BLaER1 treated with 17β-estradiol and CSF1 and Interleukin-3, amounts not matched to agents 10 nM and 100 nM (cell line): ENCODE data around the gene CTSA.

Source experiments
- H3K27ac ChIP-seq, 11 experiments: shearing (Covaris generic); formaldehyde crosslinking; 2 replicates each; pipeline ENCODE4 v1.8.1; 2022
- H3K27me3 ChIP-seq, 11 experiments: shearing (Covaris generic); formaldehyde crosslinking; 2 replicates each; pipeline ENCODE4 v1.8.1; 2022
- H3K36me3 ChIP-seq, 11 experiments: shearing (Covaris generic); formaldehyde crosslinking; 2 replicates each; pipeline ENCODE4 v1.8.1; 2022
- H3K4me1 ChIP-seq, 10 experiments: shearing (Covaris generic); formaldehyde crosslinking; 2 replicates each; pipeline ENCODE4 v1.8.1; 2022
- H3K4me2 ChIP-seq, 11 experiments: shearing (Covaris generic); formaldehyde crosslinking; 2 replicates each; pipeline ENCODE4 v1.8.1; 2022
- H3K4me3 ChIP-seq, 10 experiments: shearing (Covaris generic); formaldehyde crosslinking; 2 replicates each; pipeline ENCODE4 v1.8.1; 2022
- H3K9ac ChIP-seq, 11 experiments: shearing (Covaris generic); formaldehyde crosslinking; 2 replicates each; pipeline ENCODE4 v1.8.1; 2022
- H3K9me3 ChIP-seq, 11 experiments: shearing (Covaris generic); formaldehyde crosslinking; replicated peaks in 1 of 11; 2 replicates each; pipeline ENCODE4 v1.8.1; 2022
- H4K20me1 ChIP-seq, 11 experiments: shearing (Covaris generic); formaldehyde crosslinking; 2 replicates each; pipeline ENCODE4 v1.8.1; 2022
- Cebpa-rat ChIP-seq, 11 experiments: shearing (Covaris generic); IDR thresholded peaks; 2 replicates each; pipeline ENCODE4 v1.8.1; 2022

The CTSA gene

DNA sequence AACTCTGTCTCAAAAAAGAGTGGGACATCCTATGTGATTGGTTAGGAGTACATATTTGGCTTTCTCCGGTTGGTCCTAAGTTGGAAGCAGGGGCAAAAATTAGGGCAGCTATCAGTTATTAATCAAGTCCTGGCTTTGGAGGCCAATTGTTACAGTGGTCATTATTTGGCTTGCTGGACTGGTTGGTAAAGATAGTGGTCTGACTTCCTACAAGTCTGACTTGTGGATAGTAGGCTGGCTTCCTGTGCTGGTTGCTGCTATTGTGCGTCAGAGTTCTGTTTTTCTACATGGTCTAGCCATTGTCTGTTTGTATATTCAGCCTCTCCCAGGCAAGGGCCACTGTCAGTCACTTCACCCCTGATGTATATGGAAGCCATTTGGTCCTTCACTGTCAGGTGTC is 40.9 kb upstream of the CTSA start:
- Histone ChIP-seq H3K4me2 (no peak overlapping the region), H3K9me3 (no peaks in the 10 kb centered on the region), H3K4me1 (peaks cover 0 to 9% (median 6%) of the 10 kb centered on the region in 10 experiments; a peak in 14 of 20 replicates), H3K27me3 (no peaks in the 10 kb centered on the region), H3K36me3 (peaks cover 65 to 99% (median 82%) of the 10 kb centered on the region in 11 experiments), H3K9ac (no peak overlapping the region), H4K20me1 (peaks cover 0 to 9% (median 0%) of the 10 kb centered on the region in 11 experiments; a peak in 2 of 22 replicates), H3K4me3 (no peak overlapping the region), H3K27ac (no peak overlapping the region)
- no peak for TF ChIP-seq Cebpa-rat (IDR thresholded peaks at IDR 0.05)

DNA sequence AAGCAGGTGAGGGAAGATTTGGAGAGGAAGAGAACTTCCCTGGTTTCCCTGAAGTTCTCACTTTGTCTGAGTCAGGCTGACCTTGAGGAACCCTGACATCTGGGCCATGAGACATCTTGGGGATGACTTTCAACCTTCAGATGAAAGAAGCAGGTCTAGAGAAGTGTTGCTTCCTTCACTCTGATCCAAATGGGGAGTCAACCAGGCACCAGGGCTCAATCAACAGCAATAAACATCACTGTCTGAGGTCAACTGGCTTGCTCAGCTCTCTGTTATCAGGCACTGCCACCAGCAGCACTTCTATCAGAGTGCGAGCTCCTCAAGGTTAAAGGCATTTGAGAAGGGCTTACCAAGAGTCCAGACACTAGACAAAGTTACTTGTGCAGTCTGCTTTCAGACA is 40.2 kb upstream of the CTSA start:
- no peak overlapping the region for H3K4me2 ChIP-seq
- no peak overlapping the region for H3K4me3 ChIP-seq
- no peak overlapping the region for H3K27ac ChIP-seq
- H3K9ac ChIP-seq: no peak overlapping the region
- H3K9me3 ChIP-seq: no peaks in the 10 kb centered on the region
- peaks cover 0 to 9% (median 0%) of the 10 kb centered on the region in 11 experiments; a peak in 2 of 22 replicates for H4K20me1 ChIP-seq
- TF ChIP-seq Cebpa-rat (IDR thresholded peaks at IDR 0.05): no peak
- H3K4me1 ChIP-seq: peaks cover 3 to 16% (median 13%) of the 10 kb centered on the region in 10 experiments
- H3K36me3 ChIP-seq: peaks cover 58 to 93% (median 75%) of the 10 kb centered on the region in 11 experiments
- no peaks in the 10 kb centered on the region for H3K27me3 ChIP-seq

DNA sequence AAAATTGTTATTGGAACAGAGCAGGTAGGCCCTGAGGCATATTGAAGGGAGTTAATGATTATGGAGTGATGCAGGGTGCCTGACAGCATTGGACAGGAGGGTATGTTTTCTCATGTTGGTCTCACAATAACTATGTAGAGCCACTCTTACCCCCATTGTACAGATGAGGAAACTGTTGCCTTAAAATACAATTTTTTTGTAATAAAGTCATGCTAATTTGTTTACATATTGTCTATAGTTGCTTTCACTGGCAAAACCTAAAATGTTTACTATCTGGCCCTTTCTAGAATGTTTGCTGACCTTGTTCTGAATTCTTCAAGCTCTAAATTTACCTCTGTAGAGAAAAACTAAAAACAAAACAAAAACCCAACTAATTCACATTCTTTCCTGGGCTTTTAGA is 39.6 kb upstream of the CTSA start:
- H3K9me3 ChIP-seq: no peaks in the 10 kb centered on the region
- no peak overlapping the region for H3K27ac ChIP-seq
- H3K4me1 ChIP-seq: peaks cover 9 to 22% (median 19%) of the 10 kb centered on the region in 10 experiments
- H3K9ac ChIP-seq: no peak overlapping the region
- H3K36me3 ChIP-seq: peaks cover 53 to 87% (median 69%) of the 10 kb centered on the region in 11 experiments
- peaks cover 0 to 9% (median 0%) of the 10 kb centered on the region in 11 experiments; a peak in 1 of 22 replicates for H4K20me1 ChIP-seq
- TF ChIP-seq Cebpa-rat (IDR thresholded peaks at IDR 0.05): no peak
- H3K27me3 ChIP-seq: no peaks in the 10 kb centered on the region
- H3K4me2 ChIP-seq: no peak overlapping the region
- no peak overlapping the region for H3K4me3 ChIP-seq

DNA sequence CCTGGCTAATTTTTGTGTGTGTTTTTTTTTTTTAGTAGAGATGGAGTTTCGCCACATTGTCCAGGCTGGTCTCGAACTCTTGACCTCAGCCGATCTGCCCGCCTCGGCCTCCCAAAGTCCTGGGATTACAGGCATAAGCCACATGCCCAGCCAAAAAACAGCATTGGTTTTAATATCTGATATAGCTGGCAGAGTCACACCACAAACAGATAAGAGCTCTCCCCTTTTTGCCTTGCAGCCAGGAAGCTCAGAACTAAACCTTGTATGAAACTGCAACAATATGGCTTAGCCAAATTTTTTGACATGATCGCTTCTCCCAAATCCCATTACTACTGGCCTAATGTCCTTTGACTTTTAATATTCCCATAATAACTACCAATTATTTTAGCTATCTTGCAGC is 38.8 kb upstream of the CTSA start:
- Histone ChIP-seq H3K4me1 (peaks cover 12 to 25% (median 22%) of the 10 kb centered on the region in 10 experiments), H3K4me3 (no peak overlapping the region), H3K9ac (no peak overlapping the region), H3K27me3 (no peaks in the 10 kb centered on the region), H3K27ac (no peak overlapping the region), H4K20me1 (peaks cover 0 to 9% (median 0%) of the 10 kb centered on the region in 11 experiments; a peak in 1 of 22 replicates), H3K36me3 (peaks cover 45 to 79% (median 62%) of the 10 kb centered on the region in 11 experiments; a peak in 21 of 22 replicates), H3K9me3 (no peaks in the 10 kb centered on the region), H3K4me2 (no peak overlapping the region)
- no peak for TF ChIP-seq Cebpa-rat (IDR thresholded peaks at IDR 0.05)

GRCh38 chr20:45853484-45853883 is 37.7 kb upstream of the CTSA start:
- H4K20me1 ChIP-seq: peaks cover 0 to 7% (median 0%) of the 10 kb centered on the region in 11 experiments; a peak in 1 of 22 replicates
- H3K4me1 ChIP-seq: peaks cover 18 to 31% (median 28%) of the 10 kb centered on the region in 10 experiments
- H3K27ac ChIP-seq: no peak overlapping the region
- no peak for TF ChIP-seq Cebpa-rat (IDR thresholded peaks at IDR 0.05)
- H3K9me3 ChIP-seq: no peaks in the 10 kb centered on the region
- peaks cover 33 to 67% (median 51%) of the 10 kb centered on the region in 11 experiments; a peak in 21 of 22 replicates for H3K36me3 ChIP-seq
- H3K4me2 ChIP-seq: no peak overlapping the region
- no peak overlapping the region for H3K4me3 ChIP-seq
- no peaks in the 10 kb centered on the region for H3K27me3 ChIP-seq
- H3K9ac ChIP-seq: 0 out of 22 replicates have a peak overlapping the region, but pooled peaks of 1 of the 11 experiments have one; percentile 29

DNA sequence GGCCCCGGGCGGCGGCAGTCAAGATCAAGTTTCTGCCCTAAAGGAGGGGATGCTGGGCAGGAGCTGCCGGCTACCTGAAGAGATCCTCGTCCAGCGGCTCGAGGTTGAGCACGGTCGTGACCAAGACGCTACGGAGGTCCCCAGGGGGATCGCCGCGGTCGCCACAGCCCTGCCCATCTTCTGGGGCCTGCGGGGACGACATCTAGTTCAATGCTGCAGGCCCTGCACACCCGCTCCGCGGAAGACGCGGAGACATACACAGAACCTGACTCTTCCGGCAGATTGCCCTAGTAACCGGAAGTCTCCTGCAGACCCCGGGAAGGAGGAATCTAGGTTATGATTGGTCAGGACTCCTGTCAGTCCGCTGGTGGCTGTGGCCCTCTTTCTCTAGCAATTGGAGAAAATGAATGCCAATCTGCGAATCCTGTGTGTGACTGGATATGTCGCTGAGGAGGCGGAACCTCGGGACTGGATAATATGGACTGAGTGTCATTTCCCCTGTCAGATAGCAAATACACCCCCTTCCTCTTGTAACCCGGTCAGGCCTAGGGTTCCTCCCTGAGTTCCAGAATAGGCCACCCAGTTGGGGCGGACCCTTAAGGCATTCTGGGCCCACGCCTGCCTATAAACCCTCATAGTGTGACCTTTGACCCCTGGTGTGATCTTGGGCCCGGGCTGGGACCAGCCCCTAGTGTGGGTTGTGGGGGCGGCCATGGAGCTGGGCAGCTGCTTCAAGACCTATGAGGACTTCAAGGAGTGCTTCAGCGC is 33.8 kb upstream of the CTSA start, which contains the start of the genes ACOT8 and ZSWIM3:
Gene ACOT8 (minus strand): TSS at position 279 of the 768 bp plus-strand sequence. CDS start 77 bp downstream, at position 202.
Gene ZSWIM3 (plus strand): TSS at position 501 of the 768 bp plus-strand sequence. CDS start 212 bp downstream, at position 713.
- Histone ChIP-seq H3K27me3 (no peaks in the 10 kb centered on the region), H3K4me2 (peak within 1 kb of the TSS; percentile 86 to 98 (median 94)), H3K9me3 (no peaks in the 10 kb centered on the region), H3K9ac (peak within 1 kb of the TSS; percentile 80 to 92 (median 85)), H3K27ac (peak within 1 kb of the TSS; percentile 68 to 85 (median 80)), H3K4me1 (peaks cover 25 to 53% (median 37%) of the 10 kb centered on the region in 10 experiments), H3K4me3 (peak within 1 kb of the TSS; percentile 76 to 97 (median 84)), H3K36me3 (peaks cover 16 to 29% (median 25%) of the 10 kb centered on the region in 11 experiments; a peak in 20 of 22 replicates), H4K20me1 (no peaks in the 10 kb centered on the region)
- no peak for TF ChIP-seq Cebpa-rat (IDR thresholded peaks at IDR 0.05)

DNA sequence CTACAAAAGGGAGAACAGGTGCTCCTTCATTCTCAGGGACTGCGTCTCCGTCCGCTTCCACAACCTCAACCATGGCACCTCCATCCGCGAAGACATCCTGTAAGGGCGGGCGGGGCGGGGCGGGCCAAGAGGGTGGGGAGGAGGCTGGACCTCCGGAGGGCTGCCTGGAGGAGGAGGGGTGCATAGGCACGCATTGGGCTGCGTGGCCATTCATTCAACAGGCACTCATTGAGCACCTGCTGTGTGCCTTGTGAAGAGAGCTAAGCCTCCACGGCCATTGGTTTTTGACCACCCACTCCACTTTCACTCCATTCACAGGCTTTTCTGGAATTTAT is 33.3 kb upstream of the CTSA start:
- Histone ChIP-seq H3K4me1 (peaks cover 25 to 53% (median 37%) of the 10 kb centered on the region in 10 experiments), H3K9me3 (no peaks in the 10 kb centered on the region), H3K27ac (peak overlapping the region; percentile 63 to 85 (median 78); a peak in 21 of 22 replicates), H3K4me2 (peak overlapping the region; percentile 81 to 96 (median 89)), H3K36me3 (peaks cover 12 to 23% (median 21%) of the 10 kb centered on the region in 11 experiments; a peak in 19 of 22 replicates), H3K27me3 (no peaks in the 10 kb centered on the region), H4K20me1 (no peaks in the 10 kb centered on the region), H3K9ac (peak overlapping the region; percentile 78 to 92 (median 85)), H3K4me3 (peak overlapping the region; percentile 76 to 97 (median 84))
- no peak for TF ChIP-seq Cebpa-rat (IDR thresholded peaks at IDR 0.05)

- peaks cover 0 to 7% (median 2%) of the 10 kb centered on the region in 11 experiments; a peak in 13 of 22 replicates for H3K36me3 ChIP-seq
- no peak overlapping the region for H3K4me3 ChIP-seq
- no peaks in the 10 kb centered on the region for H3K27me3 ChIP-seq
- no peak overlapping the region for H3K9ac ChIP-seq
- TF ChIP-seq Cebpa-rat (IDR thresholded peaks at IDR 0.05): no peak
- no peak overlapping the region; a peak in 2 of 22 replicates for H3K4me2 ChIP-seq
- peaks cover 25 to 48% (median 32%) of the 10 kb centered on the region in 10 experiments for H3K4me1 ChIP-seq
- no peaks in the 10 kb centered on the region for H3K9me3 ChIP-seq
- no peaks in the 10 kb centered on the region for H4K20me1 ChIP-seq
- H3K27ac ChIP-seq: no peak overlapping the region
Measured at GRCh38 chr20:45859916-45860315, 31.2 kb upstream of the CTSA start.

GRCh38 chr20:45860560-45861220 is 30.4 kb upstream of the CTSA start:
- peaks cover 0 to 3% (median 0%) of the 10 kb centered on the region in 11 experiments; a peak in 2 of 22 replicates for H3K36me3 ChIP-seq
- no peaks in the 10 kb centered on the region for H3K27me3 ChIP-seq
- no peak for TF ChIP-seq Cebpa-rat (IDR thresholded peaks at IDR 0.05)
- no peaks in the 10 kb centered on the region for H4K20me1 ChIP-seq
- H3K9ac ChIP-seq: no peak overlapping the region
- peak overlapping the region in 1 of 11 experiments; percentile 7; a peak in 1 of 22 replicates for H3K4me2 ChIP-seq
- H3K9me3 ChIP-seq: no peaks in the 10 kb centered on the region
- no peak overlapping the region for H3K27ac ChIP-seq
- H3K4me1 ChIP-seq: peaks cover 21 to 46% (median 28%) of the 10 kb centered on the region in 10 experiments
- no peak overlapping the region for H3K4me3 ChIP-seq
